ENCODE measurements around the gene COL16A1.

Gene COL16A1

GRCh38 chr1:31679091-31679490 is 24.7 kb downstream of the COL16A1 start:
- Histone ChIP-seq H3K9me3 (ENCODE audit: control insufficient read depth in 1 of 2, low read length in 2 of 2) (no peaks in the 10 kb centered on the region), H3K36me3 (ENCODE audit: control insufficient read depth in 1 of 2, insufficient read depth in 2 of 2, low read length in 2 of 2) (peaks cover 12 to 41% of the 10 kb centered on the region in 2 donors), H3K4me1 (ENCODE audit: control insufficient read depth in 1 of 2, insufficient read depth in 2 of 2, low read length in 2 of 2) (peaks cover 0 to 14% of the 10 kb centered on the region in 2 donors), H3K27ac (ENCODE audit: low read length) (no peak overlapping the region), H3K27me3 (ENCODE audit: low read depth, low read length) (no peaks in the 10 kb centered on the region), H3K4me3 (ENCODE audit: low read depth in 1 of 2, low read length in 2 of 2) (no peak overlapping the region)

GRCh38 chr1:31678681-31679080 is 25.1 kb downstream of the COL16A1 start:
- H3K9me3 ChIP-seq (ENCODE audit: control insufficient read depth in 1 of 2, low read length in 2 of 2) = no peaks in the 10 kb centered on the region
- peaks cover 0 to 18% of the 10 kb centered on the region in 2 donors for H3K4me1 ChIP-seq (ENCODE audit: control insufficient read depth in 1 of 2, insufficient read depth in 2 of 2, low read length in 2 of 2)
- no peak overlapping the region for H3K27ac ChIP-seq (ENCODE audit: low read length)
- H3K27me3 ChIP-seq (ENCODE audit: low read depth, low read length) = no peaks in the 10 kb centered on the region
- no peak overlapping the region for H3K4me3 ChIP-seq (ENCODE audit: low read depth in 1 of 2, low read length in 2 of 2)
- H3K36me3 ChIP-seq (ENCODE audit: control insufficient read depth in 1 of 2, insufficient read depth in 2 of 2, low read length in 2 of 2) = peaks cover 12 to 37% of the 10 kb centered on the region in 2 donors

DNA sequence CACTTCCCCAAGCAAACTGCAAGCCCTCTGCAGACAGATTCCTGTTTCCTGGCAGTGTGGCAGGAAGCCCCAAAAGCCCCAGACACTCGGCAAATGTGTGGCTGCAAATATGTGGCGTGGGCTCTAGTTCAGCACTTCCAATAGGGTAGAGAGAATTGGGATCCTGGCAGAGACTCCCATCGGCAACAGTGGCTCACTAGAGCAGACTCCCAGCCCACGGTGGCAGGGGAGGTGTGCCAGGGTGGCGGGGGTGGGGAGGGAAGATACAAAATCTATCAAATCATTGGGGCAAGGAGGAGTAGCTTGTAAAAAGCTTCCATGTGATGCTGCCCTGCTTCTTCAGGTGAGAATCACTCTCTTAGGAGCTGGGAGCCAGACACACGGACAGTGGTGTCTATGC is 25.9 kb downstream of the COL16A1 start:
- Histone ChIP-seq H3K4me1 (ENCODE audit: control insufficient read depth in 1 of 2, insufficient read depth in 2 of 2, low read length in 2 of 2) (peaks cover 5 to 25% of the 10 kb centered on the region in 2 donors), H3K27ac (ENCODE audit: low read length) (no peak overlapping the region), H3K4me3 (ENCODE audit: low read depth in 1 of 2, low read length in 2 of 2) (no peak overlapping the region), H3K36me3 (ENCODE audit: control insufficient read depth in 1 of 2, insufficient read depth in 2 of 2, low read length in 2 of 2) (peaks cover 12 to 30% of the 10 kb centered on the region in 2 donors), H3K27me3 (ENCODE audit: low read depth, low read length) (no peaks in the 10 kb centered on the region), H3K9me3 (ENCODE audit: control insufficient read depth in 1 of 2, low read length in 2 of 2) (no peaks in the 10 kb centered on the region)

DNA sequence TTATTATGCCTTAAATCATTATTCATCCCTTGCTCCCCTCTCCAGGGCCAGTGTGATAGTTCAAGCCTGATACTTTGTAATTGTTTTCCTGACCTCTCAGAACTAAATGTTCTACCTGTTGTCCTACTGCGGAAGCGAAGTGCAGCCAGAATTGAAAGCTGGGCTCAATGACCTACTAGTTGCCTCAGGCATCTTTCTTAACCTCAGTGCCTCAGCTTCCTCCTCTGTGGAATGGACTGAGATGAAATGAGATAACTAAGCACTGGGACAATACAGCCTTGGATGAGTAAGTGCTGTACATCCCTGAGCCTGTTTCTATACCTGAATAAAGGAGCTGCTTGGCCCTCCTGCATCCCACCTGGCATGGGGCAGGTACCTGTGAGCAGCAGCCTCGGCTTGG is 26.4 kb downstream of the COL16A1 start:
- no peak overlapping the region for H3K27ac ChIP-seq (ENCODE audit: low read length)
- H3K4me3 ChIP-seq (ENCODE audit: low read depth in 1 of 2, low read length in 2 of 2) = no peak overlapping the region
- peaks cover 12 to 24% of the 10 kb centered on the region in 2 donors for H3K36me3 ChIP-seq (ENCODE audit: control insufficient read depth in 1 of 2, insufficient read depth in 2 of 2, low read length in 2 of 2)
- H3K9me3 ChIP-seq (ENCODE audit: control insufficient read depth in 1 of 2, low read length in 2 of 2) = no peaks in the 10 kb centered on the region
- peaks cover 5 to 30% of the 10 kb centered on the region in 2 donors for H3K4me1 ChIP-seq (ENCODE audit: control insufficient read depth in 1 of 2, insufficient read depth in 2 of 2, low read length in 2 of 2)
- no peaks in the 10 kb centered on the region for H3K27me3 ChIP-seq (ENCODE audit: low read depth, low read length)

DNA sequence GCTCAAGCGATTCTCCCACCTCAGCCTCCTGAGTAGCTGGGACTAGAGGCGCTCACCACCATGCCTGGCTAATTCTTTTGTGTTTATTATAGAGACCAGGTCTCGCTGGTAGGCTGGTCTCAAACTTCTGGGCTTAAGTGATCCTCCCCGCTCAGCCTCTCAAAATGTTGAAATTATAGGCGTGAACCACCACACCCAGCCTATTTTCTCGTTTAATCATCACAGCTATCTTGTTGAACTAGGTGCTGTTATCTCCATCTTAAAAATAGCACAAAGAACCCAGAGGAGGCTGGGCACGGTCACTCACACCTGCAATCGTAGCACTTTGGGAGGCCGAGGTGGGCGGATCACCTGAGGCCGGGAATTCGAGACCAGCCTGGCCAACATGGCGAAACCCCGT is 28.1 kb downstream of the COL16A1 start:
- Histone ChIP-seq H3K27ac (ENCODE audit: low read length) (no peak overlapping the region), H3K36me3 (ENCODE audit: control insufficient read depth in 1 of 2, insufficient read depth in 2 of 2, low read length in 2 of 2) (peaks cover 8 to 20% of the 10 kb centered on the region in 2 donors), H3K27me3 (ENCODE audit: low read depth, low read length) (no peaks in the 10 kb centered on the region), H3K4me3 (ENCODE audit: low read depth in 1 of 2, low read length in 2 of 2) (no peak overlapping the region), H3K4me1 (ENCODE audit: control insufficient read depth in 1 of 2, insufficient read depth in 2 of 2, low read length in 2 of 2) (peaks cover 8 to 46% of the 10 kb centered on the region in 2 donors), H3K9me3 (ENCODE audit: control insufficient read depth in 1 of 2, low read length in 2 of 2) (no peaks in the 10 kb centered on the region)

DNA sequence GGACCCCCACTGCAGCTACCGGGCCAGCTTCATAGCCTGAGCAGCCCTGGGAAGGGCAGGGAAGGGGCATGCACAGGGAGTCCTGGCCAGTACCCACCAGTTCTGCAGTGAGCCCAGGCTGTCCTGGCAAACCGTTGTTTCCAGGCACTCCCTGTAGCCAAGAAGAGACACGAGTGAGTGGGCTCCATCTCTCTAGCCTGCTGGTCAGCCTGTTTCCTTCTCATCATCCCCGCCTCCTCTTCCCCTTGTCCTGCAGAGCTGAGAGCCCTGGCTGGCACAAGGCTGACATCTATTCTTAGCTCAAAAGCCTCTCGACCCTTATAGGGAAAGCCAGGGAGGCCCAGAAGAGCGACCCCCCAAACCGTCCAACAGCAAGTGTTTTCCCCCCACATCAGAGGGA is 28.7 kb downstream of the COL16A1 start:
- Histone ChIP-seq H3K4me1 (ENCODE audit: control insufficient read depth in 1 of 2, insufficient read depth in 2 of 2, low read length in 2 of 2) (peaks cover 11 to 50% of the 10 kb centered on the region in 2 donors), H3K4me3 (ENCODE audit: low read depth in 1 of 2, low read length in 2 of 2) (no peak overlapping the region), H3K27me3 (ENCODE audit: low read depth, low read length) (no peaks in the 10 kb centered on the region), H3K27ac (ENCODE audit: low read length) (no peak overlapping the region), H3K36me3 (ENCODE audit: control insufficient read depth in 1 of 2, insufficient read depth in 2 of 2, low read length in 2 of 2) (peaks cover 2 to 14% of the 10 kb centered on the region in 2 donors), H3K9me3 (ENCODE audit: control insufficient read depth in 1 of 2, low read length in 2 of 2) (no peaks in the 10 kb centered on the region)

DNA sequence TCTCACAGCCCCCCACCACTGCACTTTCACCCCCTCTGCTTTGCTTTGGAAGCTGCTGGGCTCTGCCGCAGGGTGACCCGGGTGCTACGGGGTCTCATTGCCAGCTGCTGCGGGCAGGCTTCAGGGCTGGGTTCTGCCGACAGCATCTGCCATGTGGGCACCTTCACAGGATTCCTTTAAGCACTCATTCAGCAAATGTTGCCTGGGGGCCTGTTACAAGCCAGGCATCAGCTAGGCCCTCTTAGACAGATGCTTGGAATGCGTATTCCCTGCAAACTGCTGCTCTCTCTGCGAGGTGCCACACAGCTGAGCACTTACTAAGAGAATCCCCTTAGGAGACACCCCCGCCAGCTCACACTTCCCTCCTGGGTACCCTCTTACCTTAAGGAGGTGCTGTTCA is 29.2 kb downstream of the COL16A1 start:
- no peak overlapping the region for H3K27ac ChIP-seq (ENCODE audit: low read length)
- peaks cover 0 to 9% of the 10 kb centered on the region in 2 donors for H3K36me3 ChIP-seq (ENCODE audit: control insufficient read depth in 1 of 2, insufficient read depth in 2 of 2, low read length in 2 of 2)
- no peaks in the 10 kb centered on the region for H3K27me3 ChIP-seq (ENCODE audit: low read depth, low read length)
- peaks cover 16 to 56% of the 10 kb centered on the region in 2 donors for H3K4me1 ChIP-seq (ENCODE audit: control insufficient read depth in 1 of 2, insufficient read depth in 2 of 2, low read length in 2 of 2)
- H3K9me3 ChIP-seq (ENCODE audit: control insufficient read depth in 1 of 2, low read length in 2 of 2) = no peaks in the 10 kb centered on the region
- no peak overlapping the region for H3K4me3 ChIP-seq (ENCODE audit: low read depth in 1 of 2, low read length in 2 of 2)

GRCh38 chr1:31673433-31673832 is 30.4 kb downstream of the COL16A1 start:
- Histone ChIP-seq H3K27me3 (ENCODE audit: low read depth, low read length) (no peaks in the 10 kb centered on the region), H3K36me3 (ENCODE audit: control insufficient read depth in 1 of 2, insufficient read depth in 2 of 2, low read length in 2 of 2) (no peaks in the 10 kb centered on the region), H3K27ac (ENCODE audit: low read length) (no peak overlapping the region), H3K4me3 (ENCODE audit: low read depth in 1 of 2, low read length in 2 of 2) (no peak overlapping the region), H3K4me1 (ENCODE audit: control insufficient read depth in 1 of 2, insufficient read depth in 2 of 2, low read length in 2 of 2) (peaks cover 21 to 61% of the 10 kb centered on the region in 2 donors), H3K9me3 (ENCODE audit: control insufficient read depth in 1 of 2, low read length in 2 of 2) (no peaks in the 10 kb centered on the region)

DNA sequence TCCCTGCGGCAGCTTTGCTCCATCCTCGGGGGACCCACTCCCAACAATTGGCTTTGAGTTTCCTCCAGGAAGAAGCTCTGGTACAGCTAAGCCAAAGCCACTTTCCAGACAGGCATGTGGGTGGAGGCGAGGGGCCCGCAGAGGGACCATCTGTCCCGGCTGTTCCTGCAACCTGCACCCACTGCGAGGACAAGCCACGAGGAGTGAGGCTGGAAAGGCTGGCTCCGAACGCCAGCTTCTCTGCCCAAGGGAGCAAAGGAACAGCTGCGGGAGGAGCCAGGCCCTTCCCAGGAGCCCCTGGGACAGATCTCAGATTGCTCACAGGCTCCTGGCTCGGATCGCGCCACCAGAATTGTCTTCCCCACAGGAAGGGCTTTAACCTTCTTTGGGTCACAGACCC is 30.8 kb downstream of the COL16A1 start:
- no peaks in the 10 kb centered on the region for H3K36me3 ChIP-seq (ENCODE audit: control insufficient read depth in 1 of 2, insufficient read depth in 2 of 2, low read length in 2 of 2)
- H3K4me3 ChIP-seq (ENCODE audit: low read depth in 1 of 2, low read length in 2 of 2) = no peak overlapping the region
- no peak overlapping the region for H3K27ac ChIP-seq (ENCODE audit: low read length)

DNA sequence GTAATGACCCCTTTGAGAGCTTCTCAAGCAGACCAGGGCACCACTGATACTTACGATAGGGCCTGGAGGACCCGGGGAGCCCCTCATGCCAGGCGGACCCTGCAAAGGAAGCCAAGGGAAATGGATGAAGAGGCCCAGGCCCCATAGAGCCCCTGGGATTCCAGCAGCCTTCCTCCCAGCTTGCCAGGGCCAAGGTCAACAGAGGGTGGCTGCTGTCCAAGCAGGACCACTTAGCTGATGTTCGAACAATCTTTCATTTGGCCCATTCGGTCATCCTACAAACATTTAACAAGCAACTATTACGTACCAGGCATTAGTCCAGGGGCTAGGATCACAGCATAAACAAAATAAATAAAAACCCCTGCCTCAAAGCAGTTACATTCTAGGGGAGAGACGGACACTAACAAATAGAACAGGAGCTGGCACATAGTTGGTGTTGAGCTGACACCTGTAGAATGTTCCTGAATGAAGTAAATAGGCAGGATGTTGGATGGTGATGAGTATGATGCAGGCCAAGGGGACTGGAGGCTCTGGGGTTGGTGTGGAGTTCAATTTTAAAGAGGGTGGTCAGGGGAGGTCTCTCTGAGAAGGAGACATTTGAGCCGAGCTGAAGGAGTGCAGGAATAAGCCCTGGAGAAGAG is 32.1 kb downstream of the COL16A1 start:
- H3K4me1 ChIP-seq (ENCODE audit: control insufficient read depth in 1 of 2, insufficient read depth in 2 of 2, low read length in 2 of 2) = peaks cover 25 to 70% of the 10 kb centered on the region in 2 donors
- H3K27me3 ChIP-seq (ENCODE audit: low read depth, low read length) = no peaks in the 10 kb centered on the region
- no peak overlapping the region for H3K27ac ChIP-seq (ENCODE audit: low read length)
- no peaks in the 10 kb centered on the region for H3K36me3 ChIP-seq (ENCODE audit: control insufficient read depth in 1 of 2, insufficient read depth in 2 of 2, low read length in 2 of 2)
- no peaks in the 10 kb centered on the region for H3K9me3 ChIP-seq (ENCODE audit: control insufficient read depth in 1 of 2, low read length in 2 of 2)
- no peak overlapping the region for H3K4me3 ChIP-seq (ENCODE audit: low read depth in 1 of 2, low read length in 2 of 2)

More for the DNA sequence above, 30.8 kb downstream of the COL16A1 start:
- Histone ChIP-seq H3K27me3 (ENCODE audit: low read depth, low read length) (no peaks in the 10 kb centered on the region), H3K4me1 (ENCODE audit: control insufficient read depth in 1 of 2, insufficient read depth in 2 of 2, low read length in 2 of 2) (peaks cover 21 to 61% of the 10 kb centered on the region in 2 donors), H3K9me3 (ENCODE audit: control insufficient read depth in 1 of 2, low read length in 2 of 2) (no peaks in the 10 kb centered on the region)

- Histone ChIP-seq H3K36me3 (ENCODE audit: control insufficient read depth in 1 of 2, insufficient read depth in 2 of 2, low read length in 2 of 2) (no peaks in the 10 kb centered on the region), H3K27ac (ENCODE audit: low read length) (peak overlapping the region; percentile 85), H3K4me3 (ENCODE audit: low read depth in 1 of 2, low read length in 2 of 2) (peak overlapping the region in 1 of 2 donors; percentile 54), H3K9me3 (ENCODE audit: control insufficient read depth in 1 of 2, low read length in 2 of 2) (no peaks in the 10 kb centered on the region), H3K27me3 (ENCODE audit: low read depth, low read length) (no peaks in the 10 kb centered on the region), H3K4me1 (ENCODE audit: control insufficient read depth in 1 of 2, insufficient read depth in 2 of 2, low read length in 2 of 2) (peaks cover 31 to 75% of the 10 kb centered on the region in 2 donors)
Observed at GRCh38 chr1:31671147-31671546, 32.7 kb downstream of the COL16A1 start.

GRCh38 chr1:31670593-31670964 is 33.2 kb downstream of the COL16A1 start:
- Histone ChIP-seq H3K4me3 (ENCODE audit: low read depth in 1 of 2, low read length in 2 of 2) (peak overlapping the region; percentile 46 to 54), H3K27me3 (ENCODE audit: low read depth, low read length) (no peaks in the 10 kb centered on the region), H3K9me3 (ENCODE audit: control insufficient read depth in 1 of 2, low read length in 2 of 2) (no peaks in the 10 kb centered on the region), H3K4me1 (ENCODE audit: control insufficient read depth in 1 of 2, insufficient read depth in 2 of 2, low read length in 2 of 2) (peaks cover 36 to 75% of the 10 kb centered on the region in 2 donors), H3K36me3 (ENCODE audit: control insufficient read depth in 1 of 2, insufficient read depth in 2 of 2, low read length in 2 of 2) (peaks cover 0 to 1% of the 10 kb centered on the region in 2 donors), H3K27ac (ENCODE audit: low read length) (peak overlapping the region; percentile 85)

Data from muscle layer of duodenum (tissue), 2 donors.